T-helper 22 cell (primary cell): Measurements from ENCODE around the gene NCOA3.

ENCODE experiments used
- DNase-seq: peaks from one replicate; pipeline ENCODE4 v3.0.0-alpha.2; 2020; ENCODE audit warnings: low read depth

The NCOA3 gene

GRCh38 chr20:47667531-47668312, 166.0 kb downstream of the NCOA3 start:
- DNase-seq = no peak

DNA sequence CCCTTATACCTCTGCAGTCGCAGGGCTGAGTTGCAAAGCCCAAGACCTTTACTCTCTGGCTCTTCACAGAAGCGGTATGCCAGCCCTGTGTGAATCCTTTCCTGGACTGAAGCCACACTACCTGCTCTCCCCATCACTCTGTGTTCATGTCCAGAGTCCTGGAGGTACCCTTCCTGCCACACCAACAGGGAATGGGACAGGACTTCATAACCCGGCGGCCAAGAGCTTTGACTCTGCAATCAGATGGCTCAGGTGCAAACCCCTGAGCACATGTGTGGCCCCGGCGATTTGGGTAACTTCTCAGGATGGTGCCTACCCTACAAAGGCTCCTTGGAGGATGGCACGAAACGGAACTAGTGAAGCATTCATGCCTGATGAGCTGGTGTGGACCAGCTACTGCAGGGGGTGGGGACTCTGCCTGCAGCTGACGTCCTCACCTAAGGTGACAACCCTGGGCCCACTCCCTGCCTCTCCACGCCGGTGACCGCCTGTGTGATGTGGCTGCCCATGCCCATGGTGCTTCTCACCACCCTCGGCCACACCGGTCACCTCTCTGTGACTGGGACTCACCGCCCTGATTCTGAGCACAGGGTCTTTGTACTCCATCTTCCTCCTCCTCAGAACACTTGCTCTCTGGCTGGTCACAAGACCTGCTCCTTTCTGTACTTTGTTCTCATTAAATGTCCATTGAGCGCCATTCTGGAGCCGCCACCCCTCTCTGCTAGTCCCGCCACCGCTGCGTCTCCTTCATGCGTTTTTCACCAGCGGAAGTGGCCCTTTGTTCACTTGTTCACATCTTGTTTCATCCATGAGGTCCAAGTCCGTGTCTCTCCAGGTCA, 166.8 kb downstream of the NCOA3 start:
- no peak for DNase-seq

DNA sequence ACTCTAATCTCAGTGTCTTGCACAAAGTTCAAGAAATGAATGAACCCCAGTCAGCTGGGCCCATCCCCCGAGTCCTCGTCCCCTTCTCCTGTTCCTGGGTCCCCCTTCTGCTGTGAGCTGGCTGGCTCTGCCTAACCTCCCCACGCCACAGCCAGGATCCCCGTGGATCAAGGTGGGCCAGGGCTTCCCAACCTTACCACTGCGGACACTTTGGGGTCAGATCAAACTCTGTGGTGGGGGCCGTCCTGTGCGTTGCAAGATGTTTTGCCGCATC, 167.4 kb downstream of the NCOA3 start:
- DNase-seq = no peak

GRCh38 chr20:47669489-47669888, 167.8 kb downstream of the NCOA3 start:
- no peak for DNase-seq

GRCh38 chr20:47669927-47670890, 168.5 kb downstream of the NCOA3 start:
- DNase-seq = no peak

DNA sequence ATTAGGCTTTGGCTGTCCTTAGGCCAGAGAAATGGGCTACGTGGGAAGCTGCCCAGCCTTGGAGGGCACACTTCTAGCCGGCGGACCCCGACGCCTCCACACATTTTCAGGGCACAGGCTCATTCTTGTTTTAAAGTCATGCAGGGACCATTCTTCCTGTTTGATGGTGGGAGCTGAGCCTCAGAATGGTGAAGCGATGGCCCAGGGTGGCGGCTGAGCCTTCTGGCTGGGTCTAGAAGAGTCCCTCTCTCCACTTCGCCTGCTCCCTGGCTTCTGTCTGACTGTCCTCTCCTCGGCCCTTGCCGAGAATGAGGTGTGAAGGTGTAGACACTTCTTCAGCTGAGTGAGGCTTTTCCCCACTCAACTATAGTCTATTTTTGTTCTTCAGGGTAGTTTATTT, 169.2 kb downstream of the NCOA3 start:
- no peak for DNase-seq

- DNase-seq = no peak
Measured at GRCh38 chr20:47672166-47672565, 170.5 kb downstream of the NCOA3 start.

DNA sequence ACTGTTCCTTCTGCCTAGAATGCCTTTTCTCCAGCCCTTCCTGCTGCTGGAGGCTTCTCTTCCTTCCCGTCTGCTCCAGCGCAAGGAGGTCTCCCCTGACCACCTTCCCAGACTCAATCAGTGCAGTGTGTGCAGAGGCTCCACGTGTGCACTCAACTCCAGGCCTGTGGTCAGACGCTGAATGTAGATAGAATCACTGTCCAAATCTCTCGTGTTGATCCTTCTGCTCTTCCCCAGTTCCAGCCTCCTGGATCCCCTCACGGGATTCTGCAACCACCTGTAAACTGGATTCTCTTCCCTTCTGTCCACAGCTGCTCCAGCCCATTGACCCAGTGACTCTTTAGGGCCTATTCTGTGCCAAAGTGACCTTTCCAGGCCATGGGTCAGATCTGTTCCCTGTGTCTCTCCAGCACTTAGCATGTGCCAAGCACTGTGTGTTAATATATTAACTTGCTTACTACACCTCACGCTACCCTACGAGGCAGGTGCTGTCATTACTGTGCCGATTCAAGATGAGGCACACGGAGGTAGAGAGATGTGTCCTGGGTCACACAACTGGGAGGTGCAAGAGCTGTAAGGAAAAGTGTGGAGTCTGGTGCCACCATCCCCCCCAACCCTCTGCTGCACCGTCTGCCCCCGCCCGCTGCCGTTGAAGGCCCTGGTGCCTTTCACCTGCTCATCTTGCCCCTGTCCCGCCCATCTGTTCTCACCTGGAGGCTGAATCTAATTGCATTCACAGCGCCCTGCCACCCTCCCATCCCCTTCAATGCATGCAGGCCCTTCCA, 171.4 kb downstream of the NCOA3 start:
- DNase-seq = no peak

DNA sequence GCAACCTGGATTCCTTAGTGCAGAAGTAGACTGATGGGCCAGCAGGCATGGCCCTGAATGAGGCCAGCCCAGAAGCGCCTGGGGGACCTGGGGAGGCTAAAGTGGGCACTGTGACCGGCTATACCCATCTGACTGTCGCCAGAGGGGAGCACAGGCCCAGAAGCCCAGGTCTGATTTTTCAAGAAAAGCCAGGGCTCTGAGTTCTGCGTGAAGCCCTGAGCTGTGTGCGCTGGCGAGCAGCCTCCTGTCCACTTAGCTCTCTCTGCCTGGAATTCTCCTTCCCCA, 171.9 kb downstream of the NCOA3 start:
- DNase-seq = no peak

- no peak for DNase-seq
Measured at GRCh38 chr20:47674145-47674544, 172.5 kb downstream of the NCOA3 start.

DNA sequence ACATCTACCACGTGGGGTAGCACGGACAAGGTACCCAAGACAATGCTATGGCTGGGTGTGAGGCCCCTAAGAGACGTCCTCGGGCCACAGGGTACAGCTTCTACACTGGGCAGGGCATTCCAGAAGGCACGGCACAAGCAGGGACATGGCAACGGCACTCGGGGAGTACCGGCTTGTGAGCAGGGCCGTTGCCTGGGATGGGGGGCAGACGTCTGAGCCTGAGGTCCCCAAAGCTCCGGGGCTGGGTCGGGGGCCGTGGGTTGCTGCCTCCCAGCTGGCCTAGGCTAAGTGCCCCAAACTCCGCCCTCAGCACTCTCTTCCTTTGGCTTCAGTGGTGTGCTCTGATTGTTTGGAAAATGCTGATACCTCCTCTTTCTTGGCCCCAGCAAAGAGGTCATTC, 173.0 kb downstream of the NCOA3 start:
- DNase-seq = no peak

DNA sequence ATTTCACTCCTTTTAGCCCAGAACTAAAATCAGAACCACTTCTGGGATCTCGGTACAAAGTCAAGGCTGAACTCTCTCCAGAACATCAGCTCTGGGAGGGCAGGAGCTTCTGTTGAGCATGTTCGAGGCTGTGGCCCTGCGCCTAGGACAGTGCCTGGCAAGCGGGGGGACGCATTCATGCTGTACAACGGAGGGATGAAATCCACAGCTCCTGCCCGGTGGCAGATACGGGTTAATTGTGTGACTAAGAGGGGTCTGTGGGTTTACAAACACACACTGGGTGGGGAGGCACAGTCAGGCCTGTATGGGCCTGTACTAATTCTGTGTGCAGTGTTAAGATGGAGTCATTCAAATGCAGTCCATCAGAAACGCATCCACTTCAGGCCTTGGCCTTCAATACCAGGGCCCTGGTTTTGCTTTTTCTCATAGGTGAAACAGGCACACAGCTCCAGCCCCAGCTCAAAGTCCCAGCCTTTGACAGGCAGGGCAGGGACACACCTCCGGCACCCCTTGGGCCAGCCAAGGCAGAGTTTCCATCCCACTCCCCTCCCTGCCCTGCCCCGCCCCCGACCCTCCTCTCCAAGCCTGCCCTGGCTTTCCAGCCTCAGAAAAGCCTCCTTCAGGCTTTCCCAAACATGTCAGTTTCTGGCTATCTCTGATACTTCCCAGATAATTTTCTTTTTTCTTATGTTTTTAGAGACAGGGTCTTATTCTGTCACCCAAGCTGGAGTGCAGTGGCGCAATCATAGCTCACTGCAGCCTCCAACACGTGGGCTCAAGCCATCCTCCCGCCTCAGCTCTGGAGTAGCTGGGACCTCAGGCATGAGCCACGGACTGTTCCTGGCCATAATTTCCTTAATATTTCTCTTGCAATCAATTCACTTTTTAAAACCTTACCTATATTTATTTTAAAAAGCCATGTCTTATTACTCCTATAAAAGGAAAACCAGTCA, 173.8 kb downstream of the NCOA3 start:
- no peak for DNase-seq

- DNase-seq = no peak
Measured at GRCh38 chr20:47676219-47676721, 174.6 kb downstream of the NCOA3 start.

GRCh38 chr20:47676912-47677634, 175.4 kb downstream of the NCOA3 start:
- no peak for DNase-seq

DNA sequence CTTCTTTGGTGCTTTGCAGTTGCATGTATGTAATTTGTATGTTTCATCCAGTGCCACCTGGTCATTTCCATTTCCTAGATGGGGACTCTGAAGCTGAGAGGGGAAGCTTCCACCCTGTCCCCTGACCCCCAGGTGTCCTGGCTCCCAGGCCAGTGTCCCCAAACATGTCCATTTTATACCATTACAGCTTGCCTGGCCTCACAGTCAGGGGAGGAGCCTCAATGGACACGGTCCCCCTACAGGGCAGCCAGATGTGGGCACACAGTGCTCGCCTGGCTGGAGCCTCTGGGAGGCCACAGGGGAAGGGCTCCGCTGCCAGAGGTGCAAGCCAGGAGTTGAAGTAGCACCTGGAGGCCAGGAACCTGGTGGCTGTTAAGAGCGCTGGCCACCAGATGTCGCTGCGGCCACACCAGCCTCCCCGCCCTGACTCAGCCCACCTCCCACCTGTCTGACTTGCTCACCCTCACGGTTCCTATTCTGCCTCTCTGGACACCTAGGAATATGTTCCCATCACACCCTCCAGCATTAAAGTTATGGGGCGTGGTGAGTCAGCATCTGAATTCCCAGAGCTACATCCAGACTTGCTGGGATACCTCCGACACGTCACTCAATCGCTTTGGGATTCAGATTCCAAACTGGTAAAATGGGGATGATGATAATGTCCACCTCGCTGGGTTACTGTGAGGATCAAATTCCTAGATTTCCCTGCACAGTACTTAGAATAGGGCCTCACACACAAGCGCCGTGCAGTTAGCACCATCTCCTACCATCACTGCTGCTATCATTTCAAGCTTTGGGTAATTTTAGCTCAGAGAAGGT, 176.2 kb downstream of the NCOA3 start:
- DNase-seq = no peak

- DNase-seq = no peak
Measured at GRCh38 chr20:47678536-47678935, 176.8 kb downstream of the NCOA3 start.

- no peak for DNase-seq
Measured at GRCh38 chr20:47679462-47679861, 177.8 kb downstream of the NCOA3 start.

DNA sequence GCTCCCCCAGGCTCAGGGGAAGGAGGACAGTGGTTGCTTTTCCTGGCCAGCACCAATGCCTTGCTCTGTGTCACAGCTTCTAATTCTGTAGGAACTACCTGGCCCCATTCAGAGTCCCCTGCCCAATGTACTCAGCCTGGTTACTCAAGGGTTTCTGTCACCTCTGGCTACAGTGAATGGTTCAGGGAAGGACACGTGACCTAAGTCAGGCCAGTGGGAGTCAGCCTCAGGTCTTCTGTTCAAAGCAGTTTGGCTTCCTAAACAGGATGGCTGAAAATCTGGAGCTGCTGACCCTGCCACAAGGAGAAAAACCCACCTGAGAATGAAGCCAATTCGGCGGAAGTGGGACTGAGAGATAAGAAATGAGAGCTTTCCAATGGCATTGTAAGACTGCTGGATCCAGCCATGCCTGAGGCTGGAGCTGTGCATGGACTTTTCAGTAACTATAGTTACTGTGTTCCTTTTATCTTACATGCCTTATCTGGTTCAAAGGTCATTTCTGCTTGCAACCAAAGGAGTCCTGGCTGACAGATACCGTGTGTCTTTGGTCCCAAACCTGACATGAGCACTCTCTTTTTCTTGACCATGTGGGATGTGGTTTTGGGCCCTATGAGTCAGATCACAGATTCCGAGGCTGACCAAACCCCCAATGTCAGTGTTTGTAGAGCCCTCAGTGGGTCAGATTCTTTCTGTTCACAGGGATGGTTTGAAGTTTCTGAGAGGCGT, 179.3 kb downstream of the NCOA3 start:
- DNase-seq = no peak
